ENCODE results near the gene AP3M1. TPM values are rescaled to one million over a fixed set of nuclear protein-coding genes. Genes with fewer than 3 reads are reported as not detected.

AP3M1 gene
- total RNA-seq, 1 donor from 2014 or later, result 33.1 TPM

GRCh38 chr10:74099836-74100235, 50.8 kb downstream of the AP3M1 start:
- peaks cover 94% of the 10 kb centered on the region for H3K36me3 ChIP-seq
- H3K9me3 ChIP-seq, result no peaks in the 10 kb centered on the region
- TF ChIP-seq, protein P1, sequence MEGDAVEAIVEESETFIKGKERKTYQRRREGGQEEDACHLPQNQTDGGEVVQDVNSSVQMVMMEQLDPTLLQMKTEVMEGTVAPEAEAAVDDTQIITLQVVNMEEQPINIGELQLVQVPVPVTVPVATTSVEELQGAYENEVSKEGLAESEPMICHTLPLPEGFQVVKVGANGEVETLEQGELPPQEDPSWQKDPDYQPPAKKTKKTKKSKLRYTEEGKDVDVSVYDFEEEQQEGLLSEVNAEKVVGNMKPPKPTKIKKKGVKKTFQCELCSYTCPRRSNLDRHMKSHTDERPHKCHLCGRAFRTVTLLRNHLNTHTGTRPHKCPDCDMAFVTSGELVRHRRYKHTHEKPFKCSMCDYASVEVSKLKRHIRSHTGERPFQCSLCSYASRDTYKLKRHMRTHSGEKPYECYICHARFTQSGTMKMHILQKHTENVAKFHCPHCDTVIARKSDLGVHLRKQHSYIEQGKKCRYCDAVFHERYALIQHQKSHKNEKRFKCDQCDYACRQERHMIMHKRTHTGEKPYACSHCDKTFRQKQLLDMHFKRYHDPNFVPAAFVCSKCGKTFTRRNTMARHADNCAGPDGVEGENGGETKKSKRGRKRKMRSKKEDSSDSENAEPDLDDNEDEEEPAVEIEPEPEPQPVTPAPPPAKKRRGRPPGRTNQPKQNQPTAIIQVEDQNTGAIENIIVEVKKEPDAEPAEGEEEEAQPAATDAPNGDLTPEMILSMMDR (IDR thresholded peaks at IDR 0.05), result no peak
- H3K27me3 ChIP-seq, result no peaks in the 10 kb centered on the region
- ATAC-seq (no peak), DNase-seq (no peak)
- H3K4me3 ChIP-seq, result no peak overlapping the region
- intact Hi-C loops (cut with DNase I), result loop anchor here (10.0 kb wide), 1 partner anchor 215 kb away; no protein-coding TSS in a partner anchor
- H3K27ac ChIP-seq, result no peak overlapping the region
- no peaks in the 10 kb centered on the region for H3K4me1 ChIP-seq

DNA sequence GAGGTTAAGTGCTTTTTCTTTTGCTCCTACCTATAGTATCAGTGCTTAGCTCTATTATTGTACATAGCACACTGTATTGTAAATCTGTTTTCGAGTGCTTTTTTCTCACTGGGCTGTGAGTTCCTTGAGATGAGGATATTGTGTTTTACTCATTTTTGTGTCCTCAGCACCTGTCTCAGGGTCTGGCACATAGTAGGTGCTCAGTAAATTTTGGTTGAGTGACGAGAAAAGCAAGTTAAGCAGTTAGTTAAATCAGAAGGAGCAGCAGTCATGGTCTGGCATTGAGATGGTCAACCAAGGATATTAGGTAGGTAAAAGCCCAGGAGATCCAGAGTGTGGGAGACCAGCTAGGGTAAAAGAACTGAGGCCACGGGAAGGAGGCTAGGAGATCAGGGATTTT, 51.2 kb downstream of the AP3M1 start:
- intact Hi-C loops (cut with DNase I), result loop anchor here (10.0 kb wide), 1 partner anchor 215 kb away; no protein-coding TSS in a partner anchor
- Histone ChIP-seq H3K4me3 (no peak overlapping the region), H3K27ac (no peak overlapping the region), H3K27me3 (no peaks in the 10 kb centered on the region), H3K9me3 (no peaks in the 10 kb centered on the region), H3K4me1 (no peaks in the 10 kb centered on the region), H3K36me3 (peaks cover 94% of the 10 kb centered on the region)
- TF ChIP-seq, protein P1 (IDR thresholded peaks at IDR 0.05), result no peak
- ATAC-seq (no peak), DNase-seq (no peak)

DNA sequence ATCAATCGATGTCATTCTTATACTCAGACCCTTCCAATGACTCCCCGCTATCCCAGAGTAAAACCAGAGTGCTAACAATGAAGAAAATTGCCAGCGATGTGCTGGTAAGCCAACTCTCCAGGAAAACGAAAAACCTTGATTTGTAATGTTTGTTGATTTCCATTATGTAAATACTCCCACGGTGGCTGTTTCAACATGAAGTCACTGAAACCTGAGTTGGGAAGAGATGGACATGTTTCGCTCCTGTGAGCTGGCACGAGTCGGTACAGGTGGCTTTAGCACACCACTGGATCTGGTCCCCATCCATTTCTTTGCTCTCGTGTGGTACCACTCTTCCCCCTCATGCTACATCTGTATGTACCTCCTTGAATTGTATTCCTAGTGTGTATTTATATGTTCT, 52.9 kb downstream of the AP3M1 start:
- Histone ChIP-seq H3K27me3 (no peaks in the 10 kb centered on the region), H3K27ac (no peak overlapping the region), H3K4me1 (no peaks in the 10 kb centered on the region), H3K4me3 (no peak overlapping the region), H3K9me3 (no peaks in the 10 kb centered on the region), H3K36me3 (peaks cover 94% of the 10 kb centered on the region)
- ATAC-seq, result no peak
- intact Hi-C loops (cut with DNase I), result loop anchor here (10.0 kb wide), 1 partner anchor 213 kb away; no protein-coding TSS in a partner anchor
- no peak for DNase-seq
- TF ChIP-seq, protein P1 (IDR thresholded peaks at IDR 0.05), result no peak

GRCh38 chr10:74096777-74097176, 53.9 kb downstream of the AP3M1 start:
- ATAC-seq (no peak), DNase-seq (no peak)
- H3K36me3 ChIP-seq, result peaks cover 95% of the 10 kb centered on the region
- no peak overlapping the region for H3K27ac ChIP-seq
- intact Hi-C loops (cut with DNase I), result loop anchor here (10.0 kb wide), 1 partner anchor 212 kb away; no protein-coding TSS in a partner anchor
- TF ChIP-seq, protein P1 (IDR thresholded peaks at IDR 0.05), result no peak
- H3K4me3 ChIP-seq, result no peak overlapping the region
- H3K9me3 ChIP-seq, result no peaks in the 10 kb centered on the region
- no peaks in the 10 kb centered on the region for H3K4me1 ChIP-seq
- H3K27me3 ChIP-seq, result no peaks in the 10 kb centered on the region

DNA sequence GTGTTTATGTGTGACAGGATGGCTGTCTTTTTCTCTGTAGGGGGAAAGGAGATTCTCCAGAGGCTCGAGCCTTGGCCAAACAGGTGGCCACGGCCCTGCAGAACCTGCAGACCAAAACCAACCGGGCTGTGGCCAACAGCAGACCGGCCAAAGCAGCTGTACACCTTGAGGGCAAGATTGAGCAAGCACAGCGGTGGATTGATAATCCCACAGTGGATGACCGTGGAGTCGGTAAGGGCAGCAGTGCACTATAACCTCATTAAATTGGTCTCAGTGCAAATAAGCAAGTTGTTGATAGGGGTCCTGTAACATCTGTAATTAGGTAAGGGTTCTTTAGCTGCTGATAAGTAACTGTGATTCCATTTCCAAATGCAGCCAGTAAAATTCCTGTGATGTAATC, 56.4 kb downstream of the AP3M1 start:
- TF ChIP-seq, protein P1 (IDR thresholded peaks at IDR 0.05), result no peak
- no peaks in the 10 kb centered on the region for H3K9me3 ChIP-seq
- no peak for ATAC-seq
- no peak overlapping the region for H3K27ac ChIP-seq
- no peaks in the 10 kb centered on the region for H3K27me3 ChIP-seq
- peaks cover 96% of the 10 kb centered on the region for H3K36me3 ChIP-seq
- intact Hi-C loops (cut with DNase I), result loop anchor here (10.0 kb wide), 1 partner anchor 209 kb away; no protein-coding TSS in a partner anchor
- no peaks in the 10 kb centered on the region for H3K4me1 ChIP-seq
- H3K4me3 ChIP-seq, result no peak overlapping the region
- no peak for DNase-seq

Measured in upper lobe of right lung (tissue), 1 donor.